Measurements from ENCODE around the gene PRMT7. TPM values are rescaled to one million over a fixed set of nuclear protein-coding genes. Genes with fewer than 3 reads are reported as not detected.

PRMT7 gene
- total RNA-seq, 1 experiment from 2014 or later = 156 TPM

- no peaks in the 10 kb centered on the region for H3K27me3 ChIP-seq (replicated peaks; ENCODE audit: control insufficient read depth, insufficient read depth, low read length)
- Mint-ChIP-seq H3K27ac (ENCODE audit: unreplicated experiment) (no peak overlapping the region), H3K4me1 (ENCODE audit: low read depth, unreplicated experiment) (no peaks in the 10 kb centered on the region), H3K4me3 (ENCODE audit: unreplicated experiment) (no peak overlapping the region), H3K36me3 (ENCODE audit: insufficient read depth, unreplicated experiment) (no peaks in the 10 kb centered on the region), H3K27me3 (ENCODE audit: insufficient read depth, unreplicated experiment) (no peaks in the 10 kb centered on the region), H3K9me3 (ENCODE audit: unreplicated experiment) (no peaks in the 10 kb centered on the region)
- BruUV-seq (replicated peaks) = no TSS peak
- ChIA-PET CTCF (interaction anchor here (1.1 kb wide), 1 partner anchor 125 kb away, joined by 5 read pairs; no protein-coding TSS in a partner anchor), POLR2A (no interaction called here)
- H3K9me3 ChIP-seq = no peaks in the 10 kb centered on the region
- DNase-seq = no peak
- H3K4me3 ChIP-seq (ENCODE audit: low read depth, low read length) = no peak overlapping the region
- no peak for TF ChIP-seq CTCF (IDR thresholded peaks at IDR 0.05; ENCODE audit: insufficient read depth in 1 of 2, low read depth in 1 of 2, low read length in 1 of 2, severe bottlenecking in 1 of 2, unreplicated experiment in 1 of 2)
- no peaks in the 10 kb centered on the region for H3K36me3 ChIP-seq (ENCODE audit: control insufficient read depth, insufficient read depth, low read length)
- intact Hi-C loops (cut with micrococcal nuclease; ENCODE audit: unreplicated experiment) = no loop called here
- no peaks in the 10 kb centered on the region for H3K4me1 ChIP-seq
These were observed 85.0 kb downstream of the PRMT7 start for GRCh38 chr16:68395815-68396214.

GRCh38 chr16:68396481-68396880, 85.7 kb downstream of the PRMT7 start:
- H3K27me3 ChIP-seq (replicated peaks; ENCODE audit: control insufficient read depth, insufficient read depth, low read length) = no peaks in the 10 kb centered on the region
- DNase-seq = peak in 1 of 2 experiments; percentile 50
- Mint-ChIP-seq H3K4me3 (ENCODE audit: unreplicated experiment) (no peak overlapping the region), H3K36me3 (ENCODE audit: insufficient read depth, unreplicated experiment) (no peaks in the 10 kb centered on the region), H3K4me1 (ENCODE audit: low read depth, unreplicated experiment) (no peaks in the 10 kb centered on the region), H3K9me3 (ENCODE audit: unreplicated experiment) (no peaks in the 10 kb centered on the region), H3K27me3 (ENCODE audit: insufficient read depth, unreplicated experiment) (no peaks in the 10 kb centered on the region), H3K27ac (ENCODE audit: unreplicated experiment) (no peak overlapping the region)
- peak; percentile 65 to 69 for TF ChIP-seq CTCF (IDR thresholded peaks at IDR 0.05; ENCODE audit: insufficient read depth in 1 of 2, low read depth in 1 of 2, low read length in 1 of 2, severe bottlenecking in 1 of 2, unreplicated experiment in 1 of 2)
- intact Hi-C loops (cut with micrococcal nuclease; ENCODE audit: unreplicated experiment) = no loop called here
- no peaks in the 10 kb centered on the region for H3K36me3 ChIP-seq (ENCODE audit: control insufficient read depth, insufficient read depth, low read length)
- BruUV-seq (replicated peaks) = no TSS peak
- ChIA-PET POLR2A (no interaction called here), CTCF (interaction anchor here (1.0 to 1.1 kb wide), 2 partner anchors 52 to 124 kb away, joined by 4 to 5 read pairs; partner anchors contain the start of gene SMPD3)
- no peak overlapping the region for H3K4me3 ChIP-seq (ENCODE audit: low read depth, low read length)
- no peaks in the 10 kb centered on the region for H3K9me3 ChIP-seq
- H3K4me1 ChIP-seq = no peaks in the 10 kb centered on the region

GRCh38 chr16:68397710-68398201, 86.9 kb downstream of the PRMT7 start:
- no peak for TF ChIP-seq CTCF (IDR thresholded peaks at IDR 0.05; ENCODE audit: insufficient read depth in 1 of 2, low read depth in 1 of 2, low read length in 1 of 2, severe bottlenecking in 1 of 2, unreplicated experiment in 1 of 2)
- H3K36me3 ChIP-seq (ENCODE audit: control insufficient read depth, insufficient read depth, low read length) = no peaks in the 10 kb centered on the region
- DNase-seq = no peak
- ChIA-PET POLR2A (no interaction called here), CTCF (no interaction called here)
- Mint-ChIP-seq H3K4me1 (ENCODE audit: low read depth, unreplicated experiment) (no peaks in the 10 kb centered on the region), H3K4me3 (ENCODE audit: unreplicated experiment) (no peak overlapping the region), H3K36me3 (ENCODE audit: insufficient read depth, unreplicated experiment) (no peaks in the 10 kb centered on the region), H3K27ac (ENCODE audit: unreplicated experiment) (no peak overlapping the region), H3K9me3 (ENCODE audit: unreplicated experiment) (no peaks in the 10 kb centered on the region), H3K27me3 (ENCODE audit: insufficient read depth, unreplicated experiment) (no peaks in the 10 kb centered on the region)
- BruUV-seq (replicated peaks) = no TSS peak
- no peaks in the 10 kb centered on the region for H3K4me1 ChIP-seq
- intact Hi-C loops (cut with micrococcal nuclease; ENCODE audit: unreplicated experiment) = no loop called here
- no peaks in the 10 kb centered on the region for H3K27me3 ChIP-seq (replicated peaks; ENCODE audit: control insufficient read depth, insufficient read depth, low read length)
- H3K9me3 ChIP-seq = no peaks in the 10 kb centered on the region
- H3K4me3 ChIP-seq (ENCODE audit: low read depth, low read length) = no peak overlapping the region

All from Caco-2 (cell line).